Activated CD8-positive, alpha-beta T cell treated with anti-CD3 and anti-CD28 coated beads for 36 hours (primary cell): ENCODE data around the gene NRF1. TPM values are rescaled to one million over a fixed set of nuclear protein-coding genes. Genes with fewer than 3 reads are reported as not detected.

ENCODE experiments used
- ATAC-seq: fragments of 200-7000 bp; cut with Tn5 transposase; one replicate; pipeline ENCODE4 v1.10.0; 2021; ENCODE audit warnings: mild to moderate bottlenecking, moderate library complexity
- CTCF ChIA-PET: fragments of 350-600 bp; sonication (Branson Sonifier 250); formaldehyde crosslinking; loops from one replicate; lab custom pipeline; 2021; ENCODE audit warnings: antibody characterized with exemption; lab: Charles Lee
- POLR2A ChIA-PET: fragments of 350-600 bp; sonication (Branson Sonifier 250); formaldehyde crosslinking; loops from one replicate; lab custom pipeline; 2021; ENCODE audit warnings: antibody characterized with exemption; lab: Charles Lee
- DNase-seq: peaks from one replicate; pipeline ENCODE4 v3.0.0-alpha.2; 2020
- H3K27ac Mint-ChIP-seq: one replicate; pipeline ENCODE4 v1.8.0; 2021; ENCODE audit warnings: mild to moderate bottlenecking, mixed read lengths
- H3K27me3 Mint-ChIP-seq: one replicate; pipeline ENCODE4 v1.8.0; 2021; ENCODE audit warnings: mixed read lengths
- H3K36me3 Mint-ChIP-seq: one replicate; pipeline ENCODE4 v1.8.0; 2021; ENCODE audit warnings: low read depth, mixed read lengths
- H3K4me1 Mint-ChIP-seq: one replicate; pipeline ENCODE4 v1.8.0; 2021; ENCODE audit warnings: low read depth, mixed read lengths
- H3K4me3 Mint-ChIP-seq: one replicate; pipeline ENCODE4 v1.8.0; 2021; ENCODE audit warnings: mild to moderate bottlenecking, moderate library complexity, mixed read lengths
- H3K9me3 Mint-ChIP-seq: one replicate; pipeline ENCODE4 v1.8.0; 2021; ENCODE audit warnings: mixed read lengths
- intact Hi-C: fragments of 100-400 bp; cut with micrococcal nuclease; formaldehyde crosslinking; loops from one replicate; pipeline ENCODE4 v1.10.0; 2022
- total RNA-seq, 2 experiments: library from RNA; stranded (reverse); gene quantifications; one replicate each; pipeline ENCODE4 v1.2.3, GENCODE V29; 2021
- TF ChIP-seq, protein P1 (sequence below): fragments of 200-600 bp; IDR thresholded peaks from one replicate; pipeline ENCODE4 v1.8.0; 2022; ENCODE audit warnings: antibody characterized with exemption, mild to moderate bottlenecking

The NRF1 gene
- total RNA-seq, 2 experiments from 2014 or later = 23.3 to 23.9 TPM

GRCh38 chr7:129616530-129616929 lies 5.0 kb downstream of the NRF1 start:
- Mint-ChIP-seq H3K4me1 (peaks cover 72% of the 10 kb centered on the region), H3K27ac (no peak overlapping the region), H3K4me3 (no peak overlapping the region), H3K36me3 (peaks cover 10% of the 10 kb centered on the region), H3K9me3 (no peaks in the 10 kb centered on the region), H3K27me3 (no peaks in the 10 kb centered on the region)
- intact Hi-C loops = loop anchor here (10.0 kb wide), 1 partner anchor 122 kb away; no protein-coding TSS in a partner anchor
- TF ChIP-seq, protein P1, sequence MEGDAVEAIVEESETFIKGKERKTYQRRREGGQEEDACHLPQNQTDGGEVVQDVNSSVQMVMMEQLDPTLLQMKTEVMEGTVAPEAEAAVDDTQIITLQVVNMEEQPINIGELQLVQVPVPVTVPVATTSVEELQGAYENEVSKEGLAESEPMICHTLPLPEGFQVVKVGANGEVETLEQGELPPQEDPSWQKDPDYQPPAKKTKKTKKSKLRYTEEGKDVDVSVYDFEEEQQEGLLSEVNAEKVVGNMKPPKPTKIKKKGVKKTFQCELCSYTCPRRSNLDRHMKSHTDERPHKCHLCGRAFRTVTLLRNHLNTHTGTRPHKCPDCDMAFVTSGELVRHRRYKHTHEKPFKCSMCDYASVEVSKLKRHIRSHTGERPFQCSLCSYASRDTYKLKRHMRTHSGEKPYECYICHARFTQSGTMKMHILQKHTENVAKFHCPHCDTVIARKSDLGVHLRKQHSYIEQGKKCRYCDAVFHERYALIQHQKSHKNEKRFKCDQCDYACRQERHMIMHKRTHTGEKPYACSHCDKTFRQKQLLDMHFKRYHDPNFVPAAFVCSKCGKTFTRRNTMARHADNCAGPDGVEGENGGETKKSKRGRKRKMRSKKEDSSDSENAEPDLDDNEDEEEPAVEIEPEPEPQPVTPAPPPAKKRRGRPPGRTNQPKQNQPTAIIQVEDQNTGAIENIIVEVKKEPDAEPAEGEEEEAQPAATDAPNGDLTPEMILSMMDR = no peak
- POLR2A ChIA-PET = interaction anchor here (0.6 to 1.7 kb wide), 2 partner anchors 16 to 821 kb away, joined by 4 to 7 read pairs; no protein-coding TSS in a partner anchor
- no peak for DNase-seq
- CTCF ChIA-PET = interaction anchor here (0.9 to 2.0 kb wide), 3 partner anchors 19 to 27 kb away, joined by 3 to 7 read pairs (median 4); no protein-coding TSS in a partner anchor
- ATAC-seq = no peak

DNA sequence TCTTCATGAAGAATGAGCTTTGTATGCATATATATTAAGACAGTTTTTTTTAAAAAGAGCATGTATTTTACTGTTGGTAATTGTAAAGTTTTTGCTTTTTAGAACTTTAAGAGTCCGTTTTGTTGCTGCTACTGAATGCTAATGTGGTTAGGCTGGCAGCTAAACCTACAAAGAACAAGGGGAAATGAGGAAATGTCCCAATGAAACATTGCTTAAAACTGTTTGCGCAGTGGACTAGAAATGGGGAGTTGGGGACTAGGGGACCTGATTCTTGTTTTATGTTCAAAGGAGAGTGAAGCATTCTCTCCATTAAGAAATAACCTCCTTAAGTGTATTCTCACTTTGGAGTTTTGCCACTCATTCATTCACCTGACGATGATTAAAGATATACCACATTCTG lies 5.7 kb downstream of the NRF1 start:
- H3K4me3 Mint-ChIP-seq = no peak overlapping the region
- peaks cover 73% of the 10 kb centered on the region for H3K4me1 Mint-ChIP-seq

GRCh38 chr7:129617652-129618051 lies 6.1 kb downstream of the NRF1 start:
- Mint-ChIP-seq H3K9me3 (no peaks in the 10 kb centered on the region), H3K4me3 (no peak overlapping the region), H3K27me3 (no peaks in the 10 kb centered on the region), H3K27ac (no peak overlapping the region), H3K4me1 (peaks cover 74% of the 10 kb centered on the region), H3K36me3 (peaks cover 10% of the 10 kb centered on the region)
- ATAC-seq = no peak
- ChIA-PET CTCF (interaction anchor here (0.6 to 2.0 kb wide), 4 partner anchors 13 to 147 kb away, joined by 3 to 7 read pairs (median 3); no protein-coding TSS in a partner anchor), POLR2A (interaction anchor here (1.7 kb wide), 1 partner anchor 15 kb away, joined by 7 read pairs; no protein-coding TSS in a partner anchor)
- intact Hi-C loops = loop anchor here (10.0 kb wide), 1 partner anchor 123 kb away; no protein-coding TSS in a partner anchor
- no peak for DNase-seq
- TF ChIP-seq, protein P1 = no peak

More for the DNA sequence above, 5.7 kb downstream of the NRF1 start:
- DNase-seq = no peak
- ChIA-PET CTCF (interaction anchor here (0.6 to 2.0 kb wide), 4 partner anchors 12 to 146 kb away, joined by 3 to 7 read pairs (median 3); no protein-coding TSS in a partner anchor), POLR2A (interaction anchor here (0.6 to 1.7 kb wide), 2 partner anchors 16 to 820 kb away, joined by 4 to 7 read pairs; no protein-coding TSS in a partner anchor)
- TF ChIP-seq, protein P1 = no peak
- intact Hi-C loops = loop anchor here (10.0 kb wide), 1 partner anchor 122 kb away; no protein-coding TSS in a partner anchor
- Mint-ChIP-seq H3K27me3 (no peaks in the 10 kb centered on the region), H3K27ac (no peak overlapping the region), H3K36me3 (peaks cover 10% of the 10 kb centered on the region), H3K9me3 (no peaks in the 10 kb centered on the region)
- no peak for ATAC-seq

DNA sequence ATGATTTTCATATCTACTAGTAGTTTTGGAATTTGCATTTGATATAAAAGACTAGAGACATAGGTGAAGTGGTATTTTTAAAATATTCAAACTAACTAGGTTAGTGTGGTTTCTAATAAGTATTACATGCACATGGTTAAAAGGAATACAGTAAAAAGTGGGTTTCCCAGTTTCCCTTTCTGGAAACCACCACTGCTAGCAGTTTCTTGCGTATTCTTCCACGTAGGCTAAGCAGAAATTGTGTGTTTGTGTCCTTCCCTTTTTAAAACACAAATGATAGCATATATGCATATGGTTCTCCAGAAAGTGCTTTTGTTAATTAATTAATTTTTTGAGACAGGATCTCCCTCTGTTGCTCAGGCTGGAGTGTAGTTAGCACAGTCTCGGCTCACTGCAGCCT lies 15.4 kb downstream of the NRF1 start:
- no peak overlapping the region for H3K4me3 Mint-ChIP-seq
- no peaks in the 10 kb centered on the region for H3K27me3 Mint-ChIP-seq
- peaks cover 45% of the 10 kb centered on the region for H3K4me1 Mint-ChIP-seq
- ATAC-seq = no peak
- no peak for DNase-seq
- intact Hi-C loops = no loop called here
- TF ChIP-seq, protein P1 = no peak
- peaks cover 4% of the 10 kb centered on the region for H3K36me3 Mint-ChIP-seq
- ChIA-PET POLR2A (interaction anchor here (0.7 to 1.1 kb wide), 2 partner anchors 10 to 12 kb away, joined by 3 read pairs; no protein-coding TSS in a partner anchor), CTCF (interaction anchor here (0.9 to 1.8 kb wide), 3 partner anchors 16 to 204 kb away, joined by 4 read pairs; no protein-coding TSS in a partner anchor)
- no peaks in the 10 kb centered on the region for H3K9me3 Mint-ChIP-seq
- H3K27ac Mint-ChIP-seq = no peak overlapping the region

DNA sequence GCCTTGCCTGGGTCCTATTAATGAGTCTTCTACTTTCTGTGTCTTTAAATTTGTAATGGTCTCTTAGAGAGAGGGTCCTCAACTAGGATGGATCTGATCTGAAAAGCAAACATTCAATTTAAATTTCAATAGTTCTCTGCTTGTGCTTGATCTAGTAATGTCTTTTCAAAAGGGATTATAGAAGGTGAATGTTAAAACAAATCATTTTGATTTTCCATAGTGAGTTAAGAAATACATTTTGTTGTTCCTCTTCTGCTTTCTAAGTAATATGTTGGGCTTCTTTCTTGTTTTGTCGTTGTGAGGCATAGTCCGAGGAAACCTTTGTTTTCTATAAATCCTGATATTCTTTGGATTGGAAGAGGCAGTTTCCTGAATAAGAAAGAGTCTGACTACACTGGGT lies 18.8 kb downstream of the NRF1 start:
- Mint-ChIP-seq H3K4me3 (no peak overlapping the region), H3K27ac (no peak overlapping the region), H3K4me1 (peaks cover 38% of the 10 kb centered on the region), H3K9me3 (no peaks in the 10 kb centered on the region), H3K27me3 (no peaks in the 10 kb centered on the region), H3K36me3 (peaks cover 5% of the 10 kb centered on the region)
- POLR2A ChIA-PET = interaction anchor here (0.7 kb wide), 1 partner anchor 18 kb away, joined by 4 read pairs; no protein-coding TSS in a partner anchor
- CTCF ChIA-PET = no interaction called here
- DNase-seq (no peak), ATAC-seq (no peak)
- intact Hi-C loops = loop anchor here (10.0 kb wide), 1 partner anchor 266 kb away; no protein-coding TSS in a partner anchor
- TF ChIP-seq, protein P1 = no peak
